Hematopoietic multipotent progenitor cell treated with erythropoietin and hydrocortisone succinate and interleukin-3 and kit ligand, for 4 days (in vitro differentiated cells): Measurements from ENCODE around the gene ACSL6.

Experiments used
- DNase-seq: peaks from one replicate; pipeline ENCODE4 v3.0.0-alpha.2; 2015

ACSL6 gene

DNA sequence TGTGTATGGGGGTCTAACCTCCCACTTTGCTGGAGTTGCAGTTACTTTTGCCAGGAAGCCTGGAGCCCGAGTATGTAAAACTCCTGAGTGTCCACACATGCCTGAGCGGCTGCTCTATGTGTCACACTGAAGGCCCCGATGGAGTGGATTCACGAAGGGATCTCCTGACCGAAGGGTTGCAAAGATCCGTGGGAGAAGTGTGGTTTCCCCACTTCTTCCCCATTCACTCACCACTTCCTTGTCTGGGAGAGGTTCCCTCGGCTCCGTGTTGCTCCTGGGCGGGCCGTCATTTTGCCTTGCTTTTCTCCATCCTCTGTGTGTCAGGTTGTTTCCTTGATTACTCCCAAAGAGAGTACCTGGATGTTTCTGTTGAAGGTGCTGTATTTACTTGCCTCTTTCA, 32.7 kb upstream of the ACSL6 start:
- DNase-seq: no peak

DNA sequence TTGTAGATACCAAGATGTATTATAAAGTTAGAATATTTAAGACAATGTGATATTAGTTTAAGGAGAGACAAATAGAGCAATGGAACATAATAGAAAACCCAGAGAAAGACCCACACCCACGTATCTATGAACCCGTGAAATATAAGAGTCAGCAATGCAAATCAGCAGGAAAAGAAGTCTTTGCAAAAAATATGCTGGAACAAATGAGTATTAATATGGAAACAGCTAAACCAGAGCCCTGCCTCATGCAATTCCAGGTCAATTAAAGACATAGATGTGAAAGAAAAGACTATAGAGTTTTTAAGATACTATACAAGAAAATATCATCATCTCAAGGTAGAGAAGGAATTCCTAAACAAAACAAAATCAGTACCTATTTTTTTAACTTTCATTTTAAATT, 25.9 kb upstream of the ACSL6 start:
- DNase-seq: no peak

DNA sequence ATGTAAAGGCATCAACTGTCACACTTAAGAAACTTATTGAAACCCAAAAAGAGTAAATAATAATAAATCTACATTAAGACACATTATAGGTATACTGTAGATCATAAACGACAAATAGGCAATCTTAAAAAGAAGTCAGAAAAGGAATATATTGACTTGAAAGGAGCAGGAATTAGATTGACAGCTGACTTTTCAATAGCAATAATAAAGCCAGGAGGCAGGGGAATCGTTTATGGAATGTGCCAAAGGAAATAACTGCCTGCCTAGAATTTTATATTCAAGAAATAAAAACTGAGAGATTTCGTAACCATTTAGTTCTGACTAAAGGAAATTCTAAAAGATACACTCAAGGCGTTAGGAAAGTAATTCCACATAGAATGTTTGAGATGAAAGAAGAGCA, 21.7 kb upstream of the ACSL6 start:
- no peak for DNase-seq

DNA sequence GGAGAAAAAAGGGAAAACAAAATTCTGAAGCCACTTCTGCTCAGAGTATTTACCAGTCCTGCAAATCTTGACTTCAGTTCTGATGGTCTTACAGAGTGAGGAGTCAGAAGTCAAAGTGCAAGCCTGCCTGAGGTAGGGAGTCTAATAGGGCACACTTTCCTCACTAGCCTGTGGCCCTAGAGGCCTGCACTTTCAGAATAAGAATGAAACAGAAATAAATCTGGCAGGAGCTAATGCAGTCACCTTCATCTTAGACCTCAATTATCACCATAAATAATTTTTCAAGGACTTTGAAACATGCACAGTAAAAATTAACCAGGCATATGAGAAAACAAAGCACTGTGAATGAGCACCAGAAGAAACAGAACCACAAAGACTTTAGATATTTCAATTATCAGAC, 20.7 kb upstream of the ACSL6 start:
- no peak for DNase-seq

DNA sequence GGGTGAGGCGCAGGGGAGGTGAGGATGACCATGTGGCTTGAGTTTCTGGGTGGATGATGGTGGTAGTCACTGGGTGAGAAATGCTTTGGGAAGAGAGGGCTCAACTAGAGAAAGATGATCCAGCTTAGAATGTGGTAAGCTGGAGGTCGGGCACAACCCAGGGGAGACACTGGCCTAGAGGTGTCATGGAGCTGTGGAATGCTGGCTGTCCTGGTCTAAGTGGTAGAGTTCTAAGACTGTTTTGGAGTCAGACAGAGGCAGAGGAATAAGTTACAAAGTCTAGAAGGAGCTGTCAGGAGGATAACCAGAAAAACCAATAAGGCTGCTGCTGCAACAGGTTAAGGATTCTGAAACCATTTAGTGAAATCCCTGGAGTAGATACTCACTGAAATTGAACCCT, 19.2 kb upstream of the ACSL6 start:
- no peak for DNase-seq

DNA sequence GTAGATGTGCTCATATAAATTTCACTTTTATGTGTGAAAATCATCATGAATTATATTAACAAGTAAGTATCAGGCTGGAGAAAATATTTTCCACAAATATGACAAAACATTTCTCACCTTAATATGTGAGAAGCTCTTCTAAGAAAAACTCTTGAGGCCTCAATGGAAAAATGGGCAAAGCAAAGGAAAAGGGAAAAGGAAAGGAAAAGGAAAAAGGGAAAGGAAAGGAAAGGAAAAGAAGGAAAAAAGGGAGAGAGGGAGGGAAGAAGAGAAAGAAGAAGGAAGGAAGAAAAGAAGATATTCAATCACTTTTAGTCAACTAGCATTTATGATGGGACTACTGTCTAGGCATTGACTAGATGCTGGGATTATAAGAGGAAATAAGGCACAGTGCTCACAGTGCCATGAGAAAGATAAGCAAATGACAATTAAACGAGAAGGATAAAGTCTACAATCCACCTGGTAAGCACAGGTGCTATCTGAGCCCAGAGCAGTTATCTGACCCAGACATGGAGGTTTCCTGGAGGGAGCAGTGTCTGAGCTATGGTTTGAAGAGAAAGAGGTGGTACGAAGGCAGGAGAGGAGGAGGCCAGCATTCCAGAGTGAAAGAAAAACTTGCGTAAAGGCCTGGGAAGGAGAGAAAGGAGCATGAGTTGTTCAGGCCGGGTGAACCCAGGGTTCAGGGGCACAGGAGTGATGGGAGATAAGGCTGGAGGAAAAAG, 18.3 kb upstream of the ACSL6 start:
- no peak for DNase-seq

DNA sequence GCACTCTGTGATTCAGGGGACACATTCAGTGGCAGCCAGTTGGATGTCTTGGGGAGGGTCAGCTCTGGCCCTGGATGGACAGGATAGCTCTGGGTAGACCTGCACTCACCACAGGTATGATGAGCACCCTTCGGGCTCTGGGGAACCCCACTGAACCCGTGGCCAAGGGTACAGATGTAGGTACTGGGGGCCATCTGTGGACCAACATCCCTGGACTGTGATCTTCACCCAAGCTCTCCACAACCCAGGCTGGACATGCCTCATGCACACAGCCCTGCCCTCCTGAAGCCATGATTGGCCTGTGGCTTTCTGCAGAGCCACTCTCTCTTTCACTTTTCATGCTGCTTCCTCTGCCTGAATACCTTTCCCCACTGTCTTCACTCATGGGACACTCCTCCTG, 15.6 kb upstream of the ACSL6 start:
- DNase-seq: no peak

DNA sequence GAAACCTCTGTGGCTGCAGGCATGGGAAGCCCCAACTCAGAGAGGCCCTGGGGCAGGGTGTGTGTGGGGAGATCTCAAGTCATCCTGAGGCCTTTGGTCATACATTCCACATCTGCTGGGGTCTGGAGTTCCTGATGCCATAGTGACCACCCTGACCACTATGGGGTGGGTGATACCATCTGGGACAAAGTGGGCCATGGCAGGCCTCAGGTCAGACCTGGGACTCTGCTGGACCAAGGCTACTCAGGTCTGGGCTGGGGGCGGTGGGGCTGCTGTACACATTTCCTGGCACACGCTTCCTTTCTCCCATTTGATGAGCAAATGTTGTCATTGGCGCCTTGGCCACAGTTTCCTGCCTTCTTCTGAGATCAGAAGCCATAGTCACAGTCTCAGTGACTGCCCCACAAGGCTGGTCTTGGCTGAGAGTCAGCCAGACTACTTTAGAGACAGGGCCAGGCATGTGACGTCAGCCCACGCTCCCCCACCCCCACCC, 15.1 kb upstream of the ACSL6 start:
- DNase-seq: no peak

DNA sequence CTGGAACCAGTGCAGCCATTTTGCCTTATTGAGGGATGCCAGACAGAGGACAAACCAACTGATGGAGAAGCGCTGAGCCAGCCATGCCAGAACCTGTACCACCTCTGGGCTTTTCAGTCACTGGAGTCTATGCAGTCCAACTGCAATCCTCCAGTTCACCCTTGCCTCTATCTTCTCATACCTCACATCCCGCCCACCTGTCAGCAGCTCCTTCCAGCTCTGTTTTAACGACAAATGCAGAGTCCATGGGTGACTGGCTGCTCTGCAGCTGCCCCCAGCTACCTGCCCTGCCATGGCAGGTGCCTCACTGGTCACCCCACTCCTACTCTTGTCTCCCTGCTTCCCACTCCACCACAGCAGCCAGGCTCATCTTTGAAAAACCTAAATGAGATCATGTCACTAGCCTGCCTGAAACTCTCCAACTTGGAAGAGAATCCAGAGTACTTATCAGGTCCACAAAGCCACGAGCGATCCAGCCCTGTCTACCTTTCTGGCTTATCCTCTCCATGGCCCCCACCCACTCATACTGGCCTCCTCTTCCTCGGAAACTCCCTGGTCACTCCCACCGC, 14.0 kb upstream of the ACSL6 start:
- DNase-seq: no peak

DNA sequence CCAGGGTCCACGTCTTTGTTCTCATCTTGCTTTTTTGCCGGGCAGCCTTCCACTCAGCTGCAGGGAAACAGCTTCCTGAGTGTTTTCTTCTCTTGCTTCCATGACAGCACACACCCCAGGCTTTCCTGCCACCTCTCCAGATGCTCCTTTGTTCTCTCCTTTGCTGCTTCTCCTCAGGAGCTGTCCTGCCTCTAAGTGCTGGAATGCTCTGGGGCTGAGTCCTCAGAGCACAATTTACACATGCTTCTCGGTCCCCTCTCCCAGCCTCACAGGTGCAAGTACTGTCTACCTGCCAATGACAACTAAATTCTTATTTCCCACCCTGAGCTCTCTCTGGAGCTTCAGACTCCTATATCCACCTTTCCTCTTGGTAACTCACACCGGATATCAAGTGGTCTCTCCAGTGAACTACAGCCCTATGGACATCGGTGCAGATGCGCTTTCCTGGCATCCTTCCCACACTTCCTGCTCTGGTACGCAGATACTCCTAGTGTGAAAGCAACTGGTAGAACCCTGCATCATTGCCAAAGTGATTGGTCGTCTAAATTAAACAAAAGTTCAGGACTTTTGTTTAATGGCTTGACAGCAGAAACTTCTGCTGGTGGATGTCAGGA, 13.4 kb upstream of the ACSL6 start:
- DNase-seq: no peak

DNA sequence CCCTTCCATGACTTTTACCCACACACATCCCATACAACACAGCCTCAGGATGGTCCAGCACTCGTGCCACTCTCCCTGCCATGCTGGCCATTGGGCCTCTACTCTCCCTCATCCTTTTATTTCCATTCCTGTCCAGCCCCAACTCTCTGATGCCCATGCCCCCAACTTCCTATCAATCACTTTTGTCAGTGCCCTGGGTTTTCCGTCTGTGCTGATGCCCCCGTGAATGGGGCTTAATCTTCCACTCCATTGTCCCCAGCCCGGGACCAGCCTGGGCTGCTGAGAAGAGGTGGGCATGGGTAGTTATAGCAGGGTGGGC, 12.6 kb upstream of the ACSL6 start:
- DNase-seq: no peak

DNA sequence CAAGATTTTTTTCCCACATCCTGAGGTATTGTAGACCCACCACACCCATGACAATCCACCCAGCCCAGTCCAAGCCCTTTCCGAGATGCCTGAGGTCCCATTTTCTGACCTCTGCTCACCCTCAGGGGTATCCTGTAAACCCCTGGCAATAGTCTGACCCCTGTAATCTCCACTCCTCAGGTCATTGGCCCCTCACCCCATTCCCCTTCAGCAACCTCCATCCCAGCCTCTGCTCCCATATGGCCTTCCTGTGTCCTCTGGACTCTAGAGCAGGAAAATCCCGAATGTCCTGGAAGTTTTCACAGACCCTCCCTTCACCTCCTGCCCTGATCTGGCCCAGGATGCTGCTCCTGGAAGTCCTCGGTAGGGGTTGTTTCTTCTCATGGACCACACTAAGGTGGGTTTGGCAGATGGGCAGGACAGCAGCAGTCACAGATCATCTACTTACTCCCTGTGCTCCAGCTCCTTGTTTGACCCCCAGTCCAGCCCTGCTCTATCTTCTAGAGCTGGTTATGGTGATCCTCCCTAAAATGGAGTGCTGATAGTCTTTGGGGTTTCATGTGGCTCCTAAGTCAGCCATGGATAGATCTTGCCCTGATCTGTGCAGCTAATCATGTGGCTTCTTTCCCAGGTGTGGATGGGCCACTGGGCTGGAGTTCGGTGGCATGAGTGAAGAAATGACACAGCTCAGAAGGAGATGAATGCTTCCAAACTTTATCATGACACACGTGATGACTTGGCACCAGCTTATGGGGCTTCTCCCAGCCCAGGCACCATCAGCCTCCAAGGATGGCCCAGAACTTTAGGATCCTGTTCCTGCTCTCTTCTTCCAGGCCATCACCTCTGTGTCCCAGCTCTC, 12.0 kb upstream of the ACSL6 start:
- DNase-seq: no peak

DNA sequence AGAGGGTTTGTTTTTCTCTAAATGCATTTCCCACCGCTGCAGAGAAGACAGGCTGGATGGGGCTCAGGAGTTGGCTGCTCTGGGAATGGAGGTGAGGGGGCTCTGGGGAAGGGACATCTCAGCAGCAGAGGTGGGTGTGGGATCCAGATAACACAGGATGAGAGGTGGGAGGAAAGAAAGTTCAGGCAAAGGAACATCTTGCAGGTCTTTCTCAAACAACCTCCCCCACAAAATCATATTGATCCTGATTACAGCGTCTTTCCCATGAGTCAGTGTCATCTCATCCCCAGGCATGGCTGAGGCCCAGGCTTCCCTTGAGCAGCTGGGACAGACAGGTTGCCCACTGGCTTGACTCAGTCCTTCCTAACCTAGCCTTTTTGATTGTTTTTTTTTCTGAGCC, 11.3 kb upstream of the ACSL6 start:
- no peak for DNase-seq

DNA sequence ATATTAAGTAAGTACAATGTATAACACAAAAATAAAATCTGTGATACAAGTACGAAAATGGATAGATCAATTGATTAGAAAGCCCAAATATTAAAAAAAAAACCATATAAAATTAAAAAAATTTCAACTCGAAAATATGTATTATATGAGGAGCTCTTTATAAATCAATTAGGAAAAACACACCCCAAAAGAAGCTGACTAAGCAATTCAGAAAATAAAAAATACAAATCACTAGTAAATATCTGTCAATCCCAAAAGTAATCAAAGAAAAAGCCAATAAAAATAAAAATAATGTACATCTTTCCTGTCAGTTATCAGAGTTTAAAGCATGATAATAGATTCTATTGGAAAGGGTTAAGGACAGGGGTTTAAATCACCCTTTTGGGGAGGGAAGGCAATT, 10.2 kb upstream of the ACSL6 start:
- DNase-seq: no peak

DNA sequence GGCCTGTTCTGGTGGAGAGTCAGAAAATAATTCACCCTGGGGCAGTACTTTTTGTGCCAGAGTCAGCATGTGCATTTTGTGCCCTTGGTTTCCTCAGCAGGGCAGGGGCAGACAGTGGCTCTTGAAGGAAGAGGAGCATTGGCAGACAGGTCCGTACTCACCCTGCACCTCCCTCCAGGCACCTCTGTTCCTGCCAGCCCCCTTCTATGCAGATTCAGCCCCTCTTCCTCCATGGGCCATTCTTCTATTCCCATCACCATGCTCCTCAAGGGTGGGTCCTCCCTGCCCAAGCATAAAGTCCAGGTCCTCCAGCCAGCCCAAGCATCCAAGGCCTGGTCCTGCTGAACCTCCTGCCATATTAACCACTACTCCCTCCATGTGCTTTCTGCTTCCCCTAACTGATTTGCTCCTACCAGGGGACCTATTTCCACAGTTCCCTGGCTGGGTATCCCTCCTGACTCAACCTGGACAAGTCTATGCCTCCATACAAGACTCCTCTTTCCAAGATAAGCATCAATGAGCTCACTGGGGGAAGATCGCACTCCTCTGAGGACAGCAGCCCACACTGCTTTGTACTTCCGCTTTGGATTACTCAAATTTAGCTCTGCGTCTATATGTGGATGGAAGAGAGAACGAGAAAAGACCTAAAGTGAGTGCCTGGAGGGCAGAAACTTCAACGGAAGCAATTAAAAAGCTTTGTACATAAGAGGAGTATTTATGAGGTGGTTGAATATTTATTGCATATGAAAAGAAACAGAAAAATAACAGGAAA, 9.3 kb upstream of the ACSL6 start:
- DNase-seq: no peak

DNA sequence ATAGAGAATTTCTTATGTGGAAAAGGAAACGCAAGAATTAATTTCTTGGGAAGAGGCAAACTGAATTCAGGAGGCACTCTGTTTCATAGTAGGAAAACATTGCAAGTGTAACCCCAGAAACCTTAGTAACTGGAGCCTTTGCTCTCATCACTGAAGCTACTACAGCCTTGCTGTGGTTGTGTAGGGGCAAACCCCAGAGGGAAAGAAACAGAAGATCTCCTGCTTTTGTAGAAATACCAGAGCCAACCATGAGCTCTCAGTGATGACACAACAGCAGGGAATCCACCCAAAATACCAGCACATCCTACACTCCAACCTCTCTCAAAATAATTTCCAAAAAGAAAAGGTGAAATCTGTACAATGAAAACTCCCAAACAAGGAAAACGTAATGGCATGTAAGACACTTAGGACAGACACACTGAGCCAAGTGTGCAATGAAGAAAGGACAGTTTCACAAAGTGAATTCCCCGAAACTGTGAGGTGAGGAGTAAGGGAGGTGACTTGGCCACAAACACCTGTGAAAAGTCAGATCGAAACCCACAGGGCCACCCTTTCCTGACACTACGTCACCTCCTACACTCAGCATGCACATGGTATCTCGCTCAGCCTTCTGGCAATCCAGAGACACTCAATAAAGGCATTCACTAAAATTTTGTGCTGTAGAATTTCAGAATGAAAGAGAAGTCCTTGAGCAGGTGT, 8.5 kb upstream of the ACSL6 start:
- DNase-seq: no peak

DNA sequence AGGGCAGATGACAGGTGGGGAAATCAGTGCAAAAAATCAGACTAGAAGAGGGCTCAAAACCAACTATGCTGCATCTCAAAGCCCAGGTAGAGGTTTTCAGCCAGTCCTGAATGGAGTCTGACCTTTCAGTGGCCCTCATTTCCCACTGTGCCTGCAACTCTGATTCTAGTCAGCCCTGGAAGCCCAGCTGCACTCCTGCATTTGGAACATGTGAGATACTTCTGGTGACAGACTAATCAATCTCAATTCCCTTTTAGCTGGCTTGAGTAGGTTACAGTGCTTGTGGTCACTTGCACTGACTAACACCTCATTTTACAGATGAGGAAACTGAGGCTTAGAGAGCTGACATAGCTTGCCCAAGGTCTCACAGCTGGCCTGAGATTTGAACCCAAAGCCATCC, 7.9 kb upstream of the ACSL6 start:
- DNase-seq: no peak

DNA sequence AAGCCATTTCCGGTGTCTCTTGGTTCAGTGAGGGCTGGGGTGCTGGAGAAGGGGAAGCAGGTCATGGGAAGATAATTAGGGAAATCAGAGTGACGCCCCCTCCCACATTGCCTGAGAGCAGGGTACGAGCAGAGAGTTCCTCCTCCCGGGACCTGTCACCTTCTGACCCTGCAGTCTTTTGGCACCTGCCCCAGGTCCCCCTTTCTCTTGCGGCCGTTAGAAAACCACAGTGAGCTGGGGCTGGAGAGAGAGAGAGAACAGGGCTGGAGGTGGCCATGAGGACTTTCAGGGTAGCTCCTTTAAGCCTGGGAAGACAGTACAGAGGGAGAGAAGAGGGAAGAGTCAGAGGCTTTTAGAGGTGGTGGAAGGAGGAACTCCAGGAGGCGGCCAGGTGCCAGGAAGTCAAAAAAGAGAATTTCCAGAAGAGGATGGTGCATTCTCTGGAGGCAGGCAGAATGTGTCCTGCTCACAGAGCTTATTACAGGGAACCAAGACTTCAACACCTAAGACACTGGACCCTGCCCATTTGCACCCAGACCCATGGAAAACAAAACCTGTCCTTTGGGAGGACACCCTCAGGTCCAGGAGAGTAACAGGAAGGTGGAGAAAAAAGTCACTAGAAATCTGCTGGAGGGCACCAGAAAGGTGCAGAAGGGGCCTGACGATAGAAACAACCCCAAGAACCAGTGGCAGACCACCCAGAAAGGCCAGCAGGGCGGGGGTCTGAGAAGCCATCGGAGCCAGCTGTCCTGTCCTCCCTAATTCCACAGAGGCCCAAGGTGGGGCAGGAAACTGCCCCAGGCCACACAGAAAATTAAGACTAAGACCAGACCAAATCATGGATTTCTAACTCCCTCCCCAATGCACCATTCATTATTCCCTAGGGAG, 6.5 kb upstream of the ACSL6 start:
- DNase-seq: no peak

DNA sequence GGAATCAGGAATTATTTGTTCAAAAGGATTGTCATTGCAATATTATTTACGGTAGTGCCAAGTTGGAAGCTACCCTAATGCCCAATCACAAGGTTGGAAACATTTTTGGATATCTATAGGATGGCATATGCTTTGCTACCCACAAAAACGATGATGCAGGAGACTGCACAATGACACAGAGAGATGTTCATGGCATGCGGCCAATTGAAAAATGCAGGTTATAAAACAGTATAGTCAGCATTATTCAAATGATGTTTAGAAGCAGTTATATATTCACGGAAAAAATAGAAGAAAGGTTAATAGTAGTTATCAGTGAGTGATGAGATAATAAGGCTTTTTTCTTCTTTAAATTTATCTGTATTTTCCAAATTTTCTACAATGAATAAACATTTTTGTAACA, 5.9 kb upstream of the ACSL6 start:
- no peak for DNase-seq

DNA sequence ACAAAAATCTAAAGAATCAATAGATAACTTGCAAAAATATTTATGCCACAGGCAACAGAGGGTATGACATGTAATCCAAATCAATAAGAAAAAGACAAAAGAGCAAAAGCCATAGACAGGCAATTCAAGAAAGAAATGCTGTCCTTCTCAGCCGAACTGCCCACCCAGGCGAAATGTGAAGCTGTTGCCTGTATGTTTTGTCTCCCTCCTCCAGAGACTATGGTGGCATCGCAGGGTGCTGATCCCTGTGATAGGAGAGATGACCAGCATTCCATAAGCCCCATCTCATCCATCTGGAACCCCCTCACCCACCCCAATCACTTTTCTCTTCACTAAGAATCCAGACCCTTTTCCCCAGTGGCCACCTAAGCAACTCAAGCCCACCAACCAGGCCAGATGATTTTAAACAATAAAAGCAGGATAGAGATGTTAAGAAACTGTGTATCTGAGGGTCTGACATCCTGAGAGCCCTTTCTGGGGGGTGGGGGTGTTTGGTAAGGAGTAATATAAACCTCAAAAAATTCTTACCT, 5.3 kb upstream of the ACSL6 start:
- DNase-seq: no peak

DNA sequence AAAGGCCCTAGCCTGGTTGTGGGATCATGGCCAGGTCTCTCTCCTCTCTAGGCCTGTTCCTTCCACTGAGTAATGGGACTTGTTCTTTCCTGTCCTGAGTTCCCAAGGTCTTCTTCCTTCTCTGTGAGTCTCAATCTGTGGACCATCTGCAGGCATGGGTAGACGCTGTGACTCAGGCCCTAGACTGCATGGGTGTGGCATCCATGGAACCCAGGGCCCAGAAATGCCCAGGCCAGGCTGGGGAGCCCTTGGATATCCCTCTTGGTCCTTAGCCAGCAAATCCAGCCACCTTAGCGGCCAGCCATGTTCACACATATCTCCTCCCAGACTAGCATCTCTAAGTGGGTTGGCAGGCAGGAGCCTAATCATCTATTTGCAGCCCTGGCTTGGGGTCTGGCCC, 2.3 kb upstream of the ACSL6 start:
- DNase-seq: no peak
